Gastroesophageal sphincter (tissue), 4 donors: ENCODE data around the gene KCNIP3. TPM values are rescaled to one million over a fixed set of nuclear protein-coding genes. Genes with fewer than 3 reads are reported as not detected.
"Not testable (repeated sequence)": the region's sequence is repeated elsewhere in the genome, so short reads cannot be mapped to it uniquely, and the experiment has no call there.

ENCODE experiments used
- ATAC-seq: fragments of 150-250 bp; one replicate; pipeline ENCODE4 v1.9.1; 2016; ENCODE audit warnings: mild to moderate bottlenecking, moderate library complexity
- H3K27ac ChIP-seq, 4 donors: fragments of 200-600 bp; sonication (generic) in 3 of 4; 1 replicate in 3 of 4; 2 replicates in 1 of 4; pipeline ENCODE4 v1.5.1; 2016 to 2019
- H3K27me3 ChIP-seq: fragments of 200-600 bp; sonication (generic); one replicate; pipeline ENCODE4 v1.5.1; 2019
- H3K36me3 ChIP-seq, 2 donors: fragments of 200-600 bp; sonication (generic); one replicate each; pipeline ENCODE4 v1.5.1; 2019; ENCODE audit warnings: control low read depth in 1 of 2
- H3K4me1 ChIP-seq, 3 donors: fragments of 200-600 bp; sonication (generic); 1 replicate in 2 of 3; 2 replicates in 1 of 3; pipeline ENCODE4 v1.5.1; 2016 to 2019; ENCODE audit warnings: control low read depth in 2 of 3
- H3K4me3 ChIP-seq, 2 donors: fragments of 200-600 bp; sonication (generic); one replicate each; pipeline ENCODE4 v1.5.1; 2019; ENCODE audit warnings: mild to moderate bottlenecking in 1 of 2, moderate library complexity in 1 of 2
- H3K9me3 ChIP-seq, 3 donors: fragments of 200-600 bp; sonication (generic); one replicate each; pipeline ENCODE4 v1.5.1; 2017 to 2019; ENCODE audit warnings: control low read depth in 2 of 3
- CTCF ChIP-seq, 4 experiments: fragments of 200-600 bp in 2 of 4; fragments of 450-650 bp in 2 of 4; sonication (generic) in 1 of 4; IDR thresholded peaks; one replicate each; pipeline ENCODE4 v1.5.1; 2017 to 2019; ENCODE audit warnings: antibody characterized with exemption in 4 of 4, mild to moderate bottlenecking in 2 of 4, moderate library complexity in 2 of 4
- EP300 ChIP-seq: sonication (generic); formaldehyde crosslinking; IDR thresholded peaks from one replicate; pipeline ENCODE4 v1.6.1; 2017; ENCODE audit warnings: antibody characterized with exemption, mild to moderate bottlenecking
- POLR2A ChIP-seq, 2 donors: fragments of 450-650 bp; IDR thresholded peaks; one replicate each; pipeline ENCODE4 v1.6.1; 2017; ENCODE audit warnings: antibody characterized with exemption in 2 of 2, mild to moderate bottlenecking in 2 of 2, moderate library complexity in 1 of 2
- POLR2AphosphoS5 ChIP-seq: sonication (generic); formaldehyde crosslinking; IDR thresholded peaks from one replicate; pipeline ENCODE4 v1.6.1; 2017; ENCODE audit warnings: antibody characterized with exemption
- WGBS, 2 donors: methylation state at CpG; one replicate each; pipeline ENCODE4 v1.1.5; 2018; ENCODE audit warnings: low coverage in 1 of 2; 5-methylcytosine and 5-hydroxymethylcytosine counted together
- total RNA-seq, 4 donors: library from RNA; depleted of rRNA; stranded (reverse); fragments of >200 nt; gene quantifications; one replicate each; pipeline ENCODE4 v1.1.0, GENCODE V29; 2016

Gene KCNIP3
- total RNA-seq, 4 donors from 2014 or later = 14.4 to 41.4 (median 20.0) TPM

- Histone ChIP-seq H3K27me3 (no peaks in the 10 kb centered on the region), H3K36me3 (no peaks in the 10 kb centered on the region), H3K4me3 (no peak overlapping the region), H3K9me3 (no peaks in the 10 kb centered on the region), H3K27ac (no peak overlapping the region), H3K4me1 (peaks cover 0 to 6% (median 3%) of the 10 kb centered on the region in 3 donors)
- no peak for ATAC-seq
- 79 to 100% methylated on average over 1 to 3 of the region's 8 CpGs for WGBS, 2 donors
- TF ChIP-seq POLR2AphosphoS5 = no peak
- TF ChIP-seq CTCF (IDR thresholded peaks at IDR 0.05) = no peak
- no peak for TF ChIP-seq POLR2A (IDR thresholded peaks at IDR 0.05)
- no peak for TF ChIP-seq EP300
These were observed 57.8 kb downstream of the KCNIP3 start for GRCh38 chr2:95354925-95355324.

- not testable (repeated sequence) for H3K36me3 ChIP-seq, H3K27ac ChIP-seq, H3K27me3 ChIP-seq, H3K9me3 ChIP-seq, ATAC-seq, H3K4me3 ChIP-seq, H3K4me1 ChIP-seq
- WGBS, 2 donors = 100% methylated on average over 5 of the region's 5 CpGs; no CpG with 5 or more reads in 1 of the 2 donors
These were observed 58.3 kb downstream of the KCNIP3 start for GRCh38 chr2:95355486-95355885.

- no peaks in the 10 kb centered on the region for H3K27me3 ChIP-seq
- no peak for ATAC-seq
- 100% methylated on average over 1 of the region's 12 CpGs; no CpG with 5 or more reads in 1 of the 2 donors for WGBS, 2 donors
- H3K36me3 ChIP-seq = no peaks in the 10 kb centered on the region
- H3K4me3 ChIP-seq = no peak overlapping the region
- TF ChIP-seq POLR2AphosphoS5 (no peak), EP300 (no peak), POLR2A (IDR thresholded peaks at IDR 0.05) (no peak), CTCF (IDR thresholded peaks at IDR 0.05) (no peak)
- H3K27ac ChIP-seq = no peak overlapping the region
- H3K9me3 ChIP-seq = no peaks in the 10 kb centered on the region
- H3K4me1 ChIP-seq = peaks cover 0 to 6% (median 3%) of the 10 kb centered on the region in 3 donors
These were observed 59.9 kb downstream of the KCNIP3 start for GRCh38 chr2:95356821-95357700.

- Histone ChIP-seq H3K9me3 (no peaks in the 10 kb centered on the region), H3K36me3 (no peaks in the 10 kb centered on the region), H3K27me3 (no peaks in the 10 kb centered on the region), H3K4me1 (peaks cover 0 to 6% (median 3%) of the 10 kb centered on the region in 3 donors), H3K27ac (no peak overlapping the region), H3K4me3 (no peak overlapping the region)
- WGBS, 2 donors = 81 to 83% methylated on average over 1 to 3 of the region's 6 CpGs
- TF ChIP-seq POLR2AphosphoS5 (no peak), CTCF (IDR thresholded peaks at IDR 0.05) (no peak), EP300 (no peak), POLR2A (IDR thresholded peaks at IDR 0.05) (no peak)
- no peak for ATAC-seq
These were observed 60.7 kb downstream of the KCNIP3 start for GRCh38 chr2:95357717-95358280.

GRCh38 chr2:95359031-95359430, 61.9 kb downstream of the KCNIP3 start:
- Histone ChIP-seq H3K27ac (no peak overlapping the region), H3K4me3 (no peak overlapping the region), H3K36me3 (no peaks in the 10 kb centered on the region), H3K4me1 (peaks cover 0 to 6% (median 3%) of the 10 kb centered on the region in 3 donors), H3K9me3 (no peaks in the 10 kb centered on the region), H3K27me3 (no peaks in the 10 kb centered on the region)
- no peak for ATAC-seq
- TF ChIP-seq CTCF (IDR thresholded peaks at IDR 0.05) (no peak), POLR2AphosphoS5 (no peak), POLR2A (IDR thresholded peaks at IDR 0.05) (no peak), EP300 (no peak)
- WGBS, 2 donors = 29 to 81% methylated on average over 3 of the region's 3 CpGs
